Breast epithelium (tissue), 3 donors: ENCODE measurements around the gene CLN6.

ENCODE experiments used
- POLR2A ChIP-seq: fragments of 450-650 bp; IDR thresholded peaks from one replicate; pipeline ENCODE4 v1.6.1; 2016; ENCODE audit warnings: antibody characterized with exemption, mild to moderate bottlenecking, moderate library complexity
- POLR2AphosphoS5 ChIP-seq, 3 donors: sonication (generic); formaldehyde crosslinking; IDR thresholded peaks; one replicate each; pipeline ENCODE4 v1.6.1; 2017; ENCODE audit warnings: antibody characterized with exemption in 3 of 3
- TF ChIP-seq, protein P1 (sequence below), 3 donors: fragments of 450-650 bp; IDR thresholded peaks; one replicate each; pipeline ENCODE4 v1.5.1; 2016 to 2017; ENCODE audit warnings: antibody characterized with exemption in 3 of 3, mild to moderate bottlenecking in 3 of 3, moderate library complexity in 3 of 3

DNA sequence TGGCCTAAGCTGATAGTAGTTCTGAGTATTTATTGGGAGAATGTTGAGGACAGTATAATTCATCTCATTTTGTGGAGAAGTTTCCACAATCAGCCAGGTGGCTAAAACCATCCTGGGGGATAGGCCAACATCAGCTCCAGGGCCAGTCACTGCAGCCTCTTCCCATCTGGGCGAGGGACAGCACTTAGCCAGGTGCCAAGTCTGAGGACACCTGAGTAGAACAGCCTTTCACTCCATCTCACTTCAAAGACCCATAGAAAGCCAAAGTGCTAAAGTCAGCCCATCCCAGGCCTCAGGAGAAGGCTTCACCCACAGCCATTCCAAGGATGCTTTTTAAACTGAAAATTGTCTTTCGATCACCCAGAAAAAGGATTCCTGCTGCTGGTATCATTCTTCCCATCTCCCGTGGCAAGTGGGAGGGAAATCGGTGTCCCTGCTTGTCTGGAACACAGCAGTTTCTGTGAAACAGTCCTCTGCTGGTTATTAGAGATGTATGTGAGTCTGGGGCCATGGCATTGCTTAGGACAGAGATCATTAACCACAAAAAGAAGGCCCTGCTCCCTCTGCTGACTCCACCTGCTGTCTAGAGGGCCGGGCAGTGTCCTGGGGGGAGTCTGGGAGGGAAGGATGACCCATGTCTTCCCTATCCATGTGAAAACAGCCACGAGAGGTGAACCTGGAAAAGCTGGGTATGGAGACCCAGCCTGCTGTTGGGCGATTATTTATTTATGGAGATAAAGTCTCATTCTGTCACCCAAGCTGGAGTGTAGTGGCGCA, 34.0 kb downstream of the CLN6 start:
- TF ChIP-seq, protein P1, sequence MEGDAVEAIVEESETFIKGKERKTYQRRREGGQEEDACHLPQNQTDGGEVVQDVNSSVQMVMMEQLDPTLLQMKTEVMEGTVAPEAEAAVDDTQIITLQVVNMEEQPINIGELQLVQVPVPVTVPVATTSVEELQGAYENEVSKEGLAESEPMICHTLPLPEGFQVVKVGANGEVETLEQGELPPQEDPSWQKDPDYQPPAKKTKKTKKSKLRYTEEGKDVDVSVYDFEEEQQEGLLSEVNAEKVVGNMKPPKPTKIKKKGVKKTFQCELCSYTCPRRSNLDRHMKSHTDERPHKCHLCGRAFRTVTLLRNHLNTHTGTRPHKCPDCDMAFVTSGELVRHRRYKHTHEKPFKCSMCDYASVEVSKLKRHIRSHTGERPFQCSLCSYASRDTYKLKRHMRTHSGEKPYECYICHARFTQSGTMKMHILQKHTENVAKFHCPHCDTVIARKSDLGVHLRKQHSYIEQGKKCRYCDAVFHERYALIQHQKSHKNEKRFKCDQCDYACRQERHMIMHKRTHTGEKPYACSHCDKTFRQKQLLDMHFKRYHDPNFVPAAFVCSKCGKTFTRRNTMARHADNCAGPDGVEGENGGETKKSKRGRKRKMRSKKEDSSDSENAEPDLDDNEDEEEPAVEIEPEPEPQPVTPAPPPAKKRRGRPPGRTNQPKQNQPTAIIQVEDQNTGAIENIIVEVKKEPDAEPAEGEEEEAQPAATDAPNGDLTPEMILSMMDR (IDR thresholded peaks at IDR 0.05) = no peak
- no peak for TF ChIP-seq POLR2A
- TF ChIP-seq POLR2AphosphoS5 (IDR thresholded peaks at IDR 0.05) = no peak
